Measurements from ENCODE around the gene TCERG1. TPM values are rescaled to one million over a fixed set of nuclear protein-coding genes. Genes with fewer than 3 reads are reported as not detected.

Gene TCERG1
- total RNA-seq, 2 experiments from 2014 or later: 77.0 to 79.2 TPM

DNA sequence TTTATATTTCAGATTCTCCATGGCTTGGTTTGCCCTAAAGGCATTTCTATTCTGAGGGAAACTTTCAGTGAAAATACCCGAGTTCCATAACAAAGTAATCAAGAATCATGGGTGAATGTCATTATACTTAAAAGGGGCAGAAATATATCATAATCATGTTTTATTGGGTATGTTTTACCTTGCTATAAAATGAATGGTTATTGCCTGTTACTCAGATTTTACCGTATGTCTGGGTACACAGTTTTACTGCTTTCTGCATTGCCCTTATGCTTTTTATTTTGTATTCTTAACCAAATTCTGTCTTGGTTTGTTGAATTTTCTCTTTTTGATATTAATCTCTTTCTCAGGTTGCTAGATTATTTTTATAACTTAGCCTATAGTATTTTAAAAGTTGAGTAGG, 66.3 kb downstream of the TCERG1 start:
- POLR2A ChIA-PET: no interaction called here
- H3K4me3 Mint-ChIP-seq: no peak overlapping the region
- CTCF ChIA-PET: no interaction called here
- H3K9me3 Mint-ChIP-seq: no peaks in the 10 kb centered on the region
- H3K27ac Mint-ChIP-seq: no peak overlapping the region
- H3K36me3 Mint-ChIP-seq (ENCODE audit: low read depth): peaks cover 34% of the 10 kb centered on the region
- H3K27me3 Mint-ChIP-seq: no peaks in the 10 kb centered on the region
- no peaks in the 10 kb centered on the region for H3K4me1 Mint-ChIP-seq
- no peak for DNase-seq

DNA sequence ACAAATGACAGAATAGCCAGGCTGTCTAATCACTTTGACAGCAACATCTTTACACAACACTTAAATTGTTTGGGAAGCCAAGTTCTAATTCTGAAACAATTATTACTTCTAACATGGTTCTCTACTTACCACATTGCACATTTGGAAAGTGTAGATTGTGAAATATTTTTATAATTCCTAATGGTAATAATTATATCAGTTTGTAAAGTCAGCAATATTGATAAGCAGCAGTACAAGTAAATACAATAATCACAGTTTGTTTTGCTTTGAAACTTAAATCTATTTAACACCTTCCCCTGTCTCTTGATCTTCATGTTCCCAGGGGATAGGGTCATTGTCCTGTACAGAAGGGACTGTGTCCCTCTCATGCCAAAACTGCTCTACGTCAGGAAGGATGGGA, 67.4 kb downstream of the TCERG1 start:
- Mint-ChIP-seq H3K36me3 (ENCODE audit: low read depth) (peaks cover 28% of the 10 kb centered on the region), H3K27ac (no peak overlapping the region), H3K27me3 (no peaks in the 10 kb centered on the region), H3K9me3 (no peaks in the 10 kb centered on the region), H3K4me1 (peaks cover 5% of the 10 kb centered on the region), H3K4me3 (no peak overlapping the region)
- CTCF ChIA-PET: no interaction called here
- POLR2A ChIA-PET: no interaction called here
- no peak for DNase-seq

- ChIA-PET POLR2A (no interaction called here), CTCF (no interaction called here)
- Mint-ChIP-seq H3K27me3 (no peaks in the 10 kb centered on the region), H3K9me3 (no peaks in the 10 kb centered on the region), H3K4me3 (no peak overlapping the region), H3K4me1 (peaks cover 6% of the 10 kb centered on the region), H3K36me3 (ENCODE audit: low read depth) (peaks cover 21% of the 10 kb centered on the region), H3K27ac (no peak overlapping the region)
- DNase-seq: no peak
Measured at GRCh38 chr5:146515473-146516150, 68.5 kb downstream of the TCERG1 start.

DNA sequence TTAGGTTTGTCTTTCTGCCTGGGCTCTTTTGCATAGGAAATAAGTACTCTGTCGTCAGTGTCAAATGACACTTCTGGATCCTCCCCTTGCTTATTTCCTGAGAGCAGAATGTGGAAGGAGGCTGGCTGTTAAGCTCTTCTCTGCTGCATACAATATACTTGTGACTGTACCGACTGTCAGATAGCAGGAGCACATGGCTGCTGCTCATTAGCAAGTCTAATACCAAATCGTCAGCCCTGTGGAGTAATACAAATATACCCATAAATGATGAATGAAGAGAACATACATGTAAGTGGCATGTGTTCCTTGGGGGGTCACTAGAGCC, 69.0 kb downstream of the TCERG1 start, which contains the start of gene GPR151:
Gene GPR151 (minus strand): TSS at position 40 of the 325 bp plus-strand sequence. CDS start 77 bp downstream, outside the sequence.
- H3K9me3 Mint-ChIP-seq: no peaks in the 10 kb centered on the region
- peaks cover 6% of the 10 kb centered on the region for H3K4me1 Mint-ChIP-seq
- DNase-seq: no peak
- CTCF ChIA-PET: no interaction called here
- no peak within 1 kb of the TSS for H3K4me3 Mint-ChIP-seq
- H3K27ac Mint-ChIP-seq: no peak within 1 kb of the TSS
- peaks cover 16% of the 10 kb centered on the region for H3K36me3 Mint-ChIP-seq (ENCODE audit: low read depth)
- no peaks in the 10 kb centered on the region for H3K27me3 Mint-ChIP-seq
- POLR2A ChIA-PET: interaction anchor here (1.0 kb wide), 1 partner anchor 19 kb away, joined by 3 read pairs; no protein-coding TSS in a partner anchor

GRCh38 chr5:146519554-146519953, 72.4 kb downstream of the TCERG1 start:
- CTCF ChIA-PET: no interaction called here

GRCh38 chr5:146520731-146521130, 73.6 kb downstream of the TCERG1 start:
- Mint-ChIP-seq H3K4me1 (peaks cover 6% of the 10 kb centered on the region), H3K27ac (no peak overlapping the region), H3K4me3 (no peak overlapping the region), H3K36me3 (ENCODE audit: low read depth) (no peaks in the 10 kb centered on the region), H3K27me3 (peaks cover 12% of the 10 kb centered on the region), H3K9me3 (no peaks in the 10 kb centered on the region)
- ChIA-PET CTCF (interaction anchor here (0.9 to 1.9 kb wide), 5 partner anchors 11 to 668 kb away, joined by 3 to 6 read pairs (median 4); no protein-coding TSS in a partner anchor), POLR2A (interaction anchor here (1.6 to 2.0 kb wide), 2 partner anchors 9 to 13 kb away, joined by 3 to 6 read pairs; no protein-coding TSS in a partner anchor)
- no peak for DNase-seq

More at GRCh38 chr5:146519554-146519953, 72.4 kb downstream of the TCERG1 start:
- Mint-ChIP-seq H3K4me3 (no peak overlapping the region), H3K27ac (no peak overlapping the region), H3K27me3 (peaks cover 12% of the 10 kb centered on the region), H3K4me1 (peaks cover 6% of the 10 kb centered on the region), H3K9me3 (no peaks in the 10 kb centered on the region), H3K36me3 (ENCODE audit: low read depth) (peaks cover 4% of the 10 kb centered on the region)
- POLR2A ChIA-PET: no interaction called here
- no peak for DNase-seq

DNA sequence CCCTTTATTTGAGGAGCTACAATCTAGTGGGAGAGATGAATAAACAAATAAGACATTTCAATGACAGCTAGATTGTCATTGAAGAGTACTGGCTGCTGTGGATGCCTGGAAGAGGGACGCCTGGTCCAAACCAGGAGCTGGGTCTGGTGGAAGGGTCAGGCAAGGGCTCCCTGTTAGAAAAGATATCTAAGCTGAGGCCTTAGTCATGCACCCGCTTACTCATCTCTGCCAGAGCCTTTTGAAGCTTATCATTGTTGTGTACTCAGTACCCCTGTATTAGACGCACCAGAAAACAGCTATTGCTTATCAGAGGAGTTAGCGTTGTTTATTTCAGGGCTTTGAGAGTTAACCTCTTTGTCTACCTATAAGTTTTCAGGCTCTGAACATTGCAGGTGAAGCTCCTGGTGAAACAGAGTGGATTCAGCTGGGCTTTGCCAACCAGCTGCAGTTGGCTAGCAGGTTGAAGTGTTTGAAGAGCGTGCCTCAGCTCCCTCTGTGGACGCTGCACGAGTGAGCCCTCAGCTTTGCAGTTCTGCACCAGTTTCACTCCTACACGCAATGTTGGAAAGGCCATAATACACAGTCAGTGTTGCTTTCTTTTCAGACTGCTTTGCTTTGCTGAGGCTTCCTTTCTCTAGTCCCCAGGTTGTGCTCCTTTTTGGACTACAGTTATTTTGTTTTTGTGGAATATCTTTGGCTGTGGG, 74.4 kb downstream of the TCERG1 start:
- H3K27me3 Mint-ChIP-seq: peaks cover 16% of the 10 kb centered on the region
- POLR2A ChIA-PET: interaction anchor here (1.6 to 2.0 kb wide), 2 partner anchors 10 to 12 kb away, joined by 3 to 6 read pairs; no protein-coding TSS in a partner anchor
- peaks cover 6% of the 10 kb centered on the region for H3K4me1 Mint-ChIP-seq
- no peak for DNase-seq
- H3K27ac Mint-ChIP-seq: no peak overlapping the region
- no peaks in the 10 kb centered on the region for H3K36me3 Mint-ChIP-seq (ENCODE audit: low read depth)
- no peaks in the 10 kb centered on the region for H3K9me3 Mint-ChIP-seq
- H3K4me3 Mint-ChIP-seq: no peak overlapping the region
- CTCF ChIA-PET: interaction anchor here (0.9 to 1.9 kb wide), 4 partner anchors 10 to 667 kb away, joined by 3 to 6 read pairs (median 4); no protein-coding TSS in a partner anchor

DNA sequence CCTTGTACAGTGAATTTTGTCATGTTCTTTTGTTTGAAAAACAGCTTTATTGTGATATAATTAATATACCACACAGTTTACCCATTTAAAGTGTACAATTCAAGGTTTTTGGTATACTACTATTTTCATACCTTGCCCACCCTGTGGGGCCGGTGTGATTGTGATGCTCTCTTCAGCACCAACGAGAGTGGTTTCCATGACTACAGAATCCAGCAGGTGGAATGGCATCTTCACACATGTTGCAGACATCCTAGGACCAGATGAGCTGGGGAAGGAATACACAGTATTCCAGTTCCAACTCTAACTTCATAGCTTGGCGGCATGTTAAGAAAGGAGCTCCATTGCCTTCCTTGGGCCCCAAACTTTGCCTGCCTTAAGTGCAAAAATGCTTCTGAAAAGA, 76.6 kb downstream of the TCERG1 start:
- H3K4me3 Mint-ChIP-seq: no peak overlapping the region
- peaks cover 18% of the 10 kb centered on the region for H3K27me3 Mint-ChIP-seq
- CTCF ChIA-PET: interaction anchor here (0.7 to 1.0 kb wide), 2 partner anchors 10 to 19 kb away, joined by 3 read pairs; no protein-coding TSS in a partner anchor
- POLR2A ChIA-PET: no interaction called here
- no peaks in the 10 kb centered on the region for H3K36me3 Mint-ChIP-seq (ENCODE audit: low read depth)
- H3K9me3 Mint-ChIP-seq: no peaks in the 10 kb centered on the region
- H3K4me1 Mint-ChIP-seq: peaks cover 6% of the 10 kb centered on the region
- no peak overlapping the region for H3K27ac Mint-ChIP-seq
- DNase-seq: no peak

DNA sequence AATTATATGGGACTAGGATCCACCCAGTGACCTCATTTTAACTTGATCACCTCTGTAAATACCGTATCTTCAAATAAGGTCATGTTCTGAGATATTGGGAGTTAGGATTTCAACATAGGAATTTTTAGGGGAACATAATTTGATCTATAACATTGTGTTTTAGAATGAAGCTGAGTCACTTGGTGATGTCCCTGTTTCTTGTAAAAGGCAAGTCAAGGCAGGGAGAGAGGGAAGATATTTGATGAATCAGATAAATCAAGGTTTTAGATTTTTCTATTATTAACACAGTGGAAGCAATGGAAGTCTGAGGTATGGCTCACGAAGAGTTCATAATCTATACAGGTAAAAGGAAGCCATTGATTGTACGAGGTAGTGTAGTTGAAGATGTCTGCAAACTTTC, 80.7 kb downstream of the TCERG1 start:
- ChIA-PET CTCF (no interaction called here), POLR2A (no interaction called here)
- Mint-ChIP-seq H3K27me3 (peaks cover 17% of the 10 kb centered on the region), H3K36me3 (ENCODE audit: low read depth) (no peaks in the 10 kb centered on the region), H3K27ac (no peak overlapping the region), H3K4me3 (no peak overlapping the region), H3K4me1 (peaks cover 8% of the 10 kb centered on the region), H3K9me3 (no peaks in the 10 kb centered on the region)
- no peak for DNase-seq

DNA sequence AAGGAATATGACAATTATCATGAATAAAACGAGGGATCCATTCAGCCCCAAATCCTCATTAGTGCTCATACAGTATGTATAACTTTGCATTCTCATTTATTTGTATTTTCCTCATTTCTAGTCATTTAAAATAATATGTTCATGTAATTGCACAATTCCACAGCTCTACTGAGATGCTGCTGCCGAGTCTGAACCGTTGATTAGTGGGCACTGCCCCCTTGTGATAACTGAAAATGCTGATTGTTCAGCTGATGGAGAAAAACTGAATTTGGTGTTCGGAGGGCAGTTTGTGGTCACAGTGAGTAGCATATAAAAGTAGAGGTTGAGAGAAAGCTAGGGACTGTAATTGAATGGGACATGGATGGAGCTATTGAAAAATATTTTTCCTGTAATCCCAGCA, 81.1 kb downstream of the TCERG1 start:
- H3K36me3 Mint-ChIP-seq (ENCODE audit: low read depth): no peaks in the 10 kb centered on the region
- CTCF ChIA-PET: no interaction called here
- H3K4me1 Mint-ChIP-seq: peaks cover 8% of the 10 kb centered on the region
- DNase-seq: no peak
- no peak overlapping the region for H3K27ac Mint-ChIP-seq
- POLR2A ChIA-PET: no interaction called here
- H3K27me3 Mint-ChIP-seq: peaks cover 14% of the 10 kb centered on the region
- H3K9me3 Mint-ChIP-seq: no peaks in the 10 kb centered on the region
- no peak overlapping the region for H3K4me3 Mint-ChIP-seq

GRCh38 chr5:146529984-146530383, 82.9 kb downstream of the TCERG1 start:
- no peaks in the 10 kb centered on the region for H3K36me3 Mint-ChIP-seq (ENCODE audit: low read depth)
- H3K27ac Mint-ChIP-seq: no peak overlapping the region
- ChIA-PET CTCF (interaction anchor here (1.8 kb wide), 1 partner anchor 13 kb away, joined by 10 read pairs; no protein-coding TSS in a partner anchor), POLR2A (no interaction called here)
- H3K4me1 Mint-ChIP-seq: peaks cover 11% of the 10 kb centered on the region
- no peak for DNase-seq
- H3K27me3 Mint-ChIP-seq: peaks cover 6% of the 10 kb centered on the region
- no peaks in the 10 kb centered on the region for H3K9me3 Mint-ChIP-seq
- H3K4me3 Mint-ChIP-seq: no peak overlapping the region

GRCh38 chr5:146533260-146533857, 86.2 kb downstream of the TCERG1 start:
- CTCF ChIA-PET: interaction anchor here (0.5 to 3.7 kb wide), 25 partner anchors 9 to 659 kb away, joined by 3 to 32 read pairs (median 3); partner anchors contain the start of gene PPP2R2B
- peak; percentile 78 for DNase-seq
- Mint-ChIP-seq H3K4me3 (no peak overlapping the region), H3K36me3 (ENCODE audit: low read depth) (no peaks in the 10 kb centered on the region), H3K4me1 (peaks cover 11% of the 10 kb centered on the region), H3K9me3 (no peaks in the 10 kb centered on the region), H3K27me3 (peaks cover under 1% of the 10 kb centered on the region), H3K27ac (no peak overlapping the region)
- POLR2A ChIA-PET: interaction anchor here (1.0 kb wide), 1 partner anchor 12 kb away, joined by 6 read pairs; no protein-coding TSS in a partner anchor

DNA sequence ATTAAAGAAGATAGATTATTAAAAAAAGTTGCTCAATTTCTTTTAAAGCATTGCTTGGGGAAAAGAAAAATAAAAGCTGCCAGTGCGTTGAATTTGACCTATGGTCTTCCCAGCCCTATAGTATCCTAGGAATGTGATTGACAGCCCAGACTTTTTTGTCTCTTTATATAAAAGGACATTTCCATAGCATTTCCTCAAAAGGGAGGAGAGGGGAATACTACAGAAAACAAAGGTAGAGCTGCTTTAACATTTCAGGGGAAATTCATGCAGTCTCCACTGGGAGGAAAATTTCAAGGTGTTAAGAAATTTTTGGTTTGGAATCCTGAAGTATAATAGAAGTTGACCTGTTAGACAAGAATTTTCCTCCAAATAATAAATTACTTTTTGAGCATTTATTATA, 86.7 kb downstream of the TCERG1 start:
- H3K36me3 Mint-ChIP-seq (ENCODE audit: low read depth): no peaks in the 10 kb centered on the region
- CTCF ChIA-PET: interaction anchor here (0.5 to 3.7 kb wide), 24 partner anchors 8 to 659 kb away, joined by 3 to 32 read pairs (median 3); partner anchors contain the start of gene PPP2R2B
- H3K4me3 Mint-ChIP-seq: no peak overlapping the region
- H3K27ac Mint-ChIP-seq: no peak overlapping the region
- POLR2A ChIA-PET: interaction anchor here (1.0 kb wide), 1 partner anchor 13 kb away, joined by 6 read pairs; no protein-coding TSS in a partner anchor
- H3K9me3 Mint-ChIP-seq: no peaks in the 10 kb centered on the region
- H3K27me3 Mint-ChIP-seq: no peaks in the 10 kb centered on the region
- DNase-seq: no peak
- H3K4me1 Mint-ChIP-seq: peaks cover 11% of the 10 kb centered on the region

Data from activated CD4-positive, alpha-beta memory T cell treated with anti-CD3 and anti-CD28 coated beads, Interleukin-2, amount 10 ng/mL, durations not matched to agents 7 days and 5 days (primary cell).